Hypothalamus (tissue), 51 donors: ENCODE data around the gene SLX1A.
"Not testable (repeated sequence)": the region's sequence is repeated elsewhere in the genome, so short reads cannot be mapped to it uniquely, and the experiment has no call there.

ENCODE experiments used
- DNase-seq, 51 donors: peaks; one replicate each; lab custom pipeline; 2025; lab: John Stamatoyannopoulos, UW

SLX1A gene

GRCh38 chr16:30184096-30184890 lies 9.4 kb upstream of the SLX1A start:
- DNase-seq = peak in 11 of 51 donors; percentile 4 to 53 (median 9)

GRCh38 chr16:30184891-30185682 lies 8.6 kb upstream of the SLX1A start:
- no peak for DNase-seq

GRCh38 chr16:30185683-30186421 lies 7.8 kb upstream of the SLX1A start:
- peak in 21 of 51 donors; percentile 7 to 45 (median 21) for DNase-seq

GRCh38 chr16:30186444-30186781 lies 7.3 kb upstream of the SLX1A start:
- no peak for DNase-seq

- peak in 16 of 51 donors; percentile 4 to 57 (median 18) for DNase-seq
These were observed 6.7 kb upstream of the SLX1A start for GRCh38 chr16:30186782-30187555.

GRCh38 chr16:30187556-30187865 lies 6.2 kb upstream of the SLX1A start:
- DNase-seq = no peak

- DNase-seq = no peak
These were observed 5.6 kb upstream of the SLX1A start for GRCh38 chr16:30187971-30188561.

- not testable (repeated sequence) for DNase-seq
These were observed 2.5 kb upstream of the SLX1A start for GRCh38 chr16:30191158-30191557.

GRCh38 chr16:30193098-30193497 lies 577 bp upstream of the SLX1A start:
- not testable (repeated sequence) for DNase-seq

GRCh38 chr16:30194172-30194925 lies 674 bp downstream of the SLX1A start:
- not testable (repeated sequence) for DNase-seq

GRCh38 chr16:30197001-30197400 lies 3.3 kb downstream of the SLX1A start:
- not testable (repeated sequence) for DNase-seq

GRCh38 chr16:30199049-30199448 lies 5.4 kb downstream of the SLX1A start, which contains the start of gene SULT1A3:
TSS of gene SULT1A3 (plus strand) at chr16:30199255. CDS start at chr16:30200729, 1,474 bp downstream.
- DNase-seq = not testable (repeated sequence)

- not testable (repeated sequence) for DNase-seq
These were observed 6.1 kb downstream of the SLX1A start for GRCh38 chr16:30199608-30200343.

- not testable (repeated sequence) for DNase-seq
These were observed 12.0 kb downstream of the SLX1A start for GRCh38 chr16:30205541-30206236.

GRCh38 chr16:30206252-30206651 lies 12.6 kb downstream of the SLX1A start:
- not testable (repeated sequence) for DNase-seq

GRCh38 chr16:30207063-30207704 lies 13.5 kb downstream of the SLX1A start:
- not testable (repeated sequence) for DNase-seq

GRCh38 chr16:30209032-30209431 lies 15.4 kb downstream of the SLX1A start:
- DNase-seq = not testable (repeated sequence)
